ENCODE measurements around the gene KLHL26.
"Not testable (repeated sequence)": the region's sequence is repeated elsewhere in the genome, so short reads cannot be mapped to it uniquely, and the experiment has no call there.

Gene KLHL26

GRCh38 chr19:18636969-18637629 lies at the start of gene KLHL26:
Gene KLHL26 (plus strand): TSS chr19:18637028. CDS start chr19:18637055, 27 bp downstream.
- DNase-seq = no peak

GRCh38 chr19:18587561-18587960 lies 49.3 kb upstream of the KLHL26 start:
- DNase-seq = no peak

GRCh38 chr19:18587962-18588610 lies 48.7 kb upstream of the KLHL26 start:
- no peak for DNase-seq

GRCh38 chr19:18588611-18589379 lies 48.0 kb upstream of the KLHL26 start, which contains the start of gene REX1BD:
Gene REX1BD (plus strand): TSS chr19:18588798. CDS start chr19:18588802, 4 bp downstream.
- peak; percentile 91 for DNase-seq

- peak; percentile 84 for DNase-seq
Measured at GRCh38 chr19:18589380-18590272, 47.2 kb upstream of the KLHL26 start.

- DNase-seq = peak; percentile 92
Measured at GRCh38 chr19:18590273-18591272, 46.3 kb upstream of the KLHL26 start.

- DNase-seq = no peak
Measured at GRCh38 chr19:18591735-18592385, 45.0 kb upstream of the KLHL26 start.

- DNase-seq = not testable (repeated sequence)
Measured at GRCh38 chr19:18592732-18593131, 44.1 kb upstream of the KLHL26 start.

GRCh38 chr19:18593367-18594095 lies 43.3 kb upstream of the KLHL26 start:
- no peak for DNase-seq

- peak; percentile 86 for DNase-seq
Measured at GRCh38 chr19:18594096-18594823, 42.6 kb upstream of the KLHL26 start.

- peak; percentile 66 for DNase-seq
Measured at GRCh38 chr19:18594824-18595373, 41.9 kb upstream of the KLHL26 start.

GRCh38 chr19:18595475-18595874 lies 41.4 kb upstream of the KLHL26 start:
- DNase-seq = no peak

- no peak for DNase-seq
Measured at GRCh38 chr19:18596752-18597157, 40.1 kb upstream of the KLHL26 start.

GRCh38 chr19:18597809-18598660 lies 38.8 kb upstream of the KLHL26 start:
- DNase-seq = no peak

GRCh38 chr19:18599485-18599884 lies 37.3 kb upstream of the KLHL26 start:
- no peak for DNase-seq

- not testable (repeated sequence) for DNase-seq
Measured at GRCh38 chr19:18600692-18601397, 36.0 kb upstream of the KLHL26 start.

- no peak for DNase-seq
Measured at GRCh38 chr19:18601875-18602274, 35.0 kb upstream of the KLHL26 start.
